PC-3 (cell line): ENCODE measurements around the gene UBR2.

Source experiments
- CTCF ChIP-seq: fragments of 300-600 bp; sonication (generic); conservative IDR thresholded peaks from 2 replicates; pipeline ENCODE4 v1.5.1; 2017; ENCODE audit warnings: antibody characterized with exemption, low read depth, mild to moderate bottlenecking, low read length
- EZH2 ChIP-seq: fragments of 300-600 bp; sonication (generic); IDR thresholded peaks from one replicate; pipeline ENCODE4 v1.6.1; 2017; ENCODE audit warnings: antibody characterized with exemption, mild to moderate bottlenecking, low read length; ENCODE audit not compliant: unreplicated experiment
- EZH2phosphoT487 ChIP-seq: fragments of 300-600 bp; sonication (generic); IDR thresholded peaks from 2 replicates; pipeline ENCODE4 v1.6.1; 2018; ENCODE audit warnings: mild to moderate bottlenecking, antibody characterized with exemption, low read length, borderline replicate concordance

GRCh38 chr6:42624601-42625000 lies 60.8 kb downstream of the UBR2 start:
- no peak for TF ChIP-seq CTCF
- TF ChIP-seq EZH2, result no peak
- no peak for TF ChIP-seq EZH2phosphoT487
